Measurements from ENCODE around the gene RAD17. TPM values are rescaled to one million over a fixed set of nuclear protein-coding genes. Genes with fewer than 3 reads are reported as not detected.

Gene RAD17
- total RNA-seq, 4 donors from 2014 or later: 6.1 to 35.1 (median 15.1) TPM

GRCh38 chr5:69334793-69335268 is 34.8 kb upstream of the RAD17 start:
- Histone ChIP-seq H3K36me3 (no peaks in the 10 kb centered on the region), H3K27ac (no peak overlapping the region), H3K9me3 (no peaks in the 10 kb centered on the region), H3K27me3 (no peaks in the 10 kb centered on the region), H3K4me1 (no peaks in the 10 kb centered on the region), H3K4me3 (no peak overlapping the region)
- peak; percentile 77 for DNase-seq
- intact Hi-C loops (cut with DNase I; ENCODE audit: low total_unique reads): no loop called here
- TF ChIP-seq POLR2A (IDR thresholded peaks at IDR 0.05): no peak
- TF ChIP-seq CTCF (IDR thresholded peaks at IDR 0.05): peak; percentile 61 to 76 (median 68)

DNA sequence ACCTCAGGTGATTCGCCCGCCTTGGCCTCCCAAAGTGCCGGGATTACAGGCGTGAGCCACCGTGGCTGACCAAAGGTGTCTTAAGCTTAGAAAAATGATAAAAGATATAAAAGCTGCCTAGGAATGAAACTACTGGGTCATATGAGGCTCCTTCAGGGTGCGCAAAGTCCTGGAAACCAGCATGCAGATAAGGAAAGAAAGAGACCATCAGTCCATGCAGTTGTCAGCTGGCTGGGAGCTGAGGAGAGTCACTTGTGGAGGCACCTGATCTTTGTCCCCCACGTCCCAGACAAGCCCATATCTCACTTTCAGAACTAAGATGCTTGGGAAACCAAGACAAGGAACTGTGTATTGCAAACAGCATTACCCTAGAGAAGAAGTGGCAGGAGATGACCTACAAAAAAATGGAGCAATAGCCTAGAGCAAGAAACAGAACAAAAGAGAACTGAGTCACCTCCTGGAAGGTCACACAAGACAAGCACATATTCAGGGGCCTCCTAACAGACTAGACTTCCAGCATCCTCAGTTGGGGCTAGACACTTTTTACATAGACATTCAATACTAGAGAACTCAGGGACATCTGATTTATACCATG is 34.2 kb upstream of the RAD17 start:
- intact Hi-C loops (cut with DNase I; ENCODE audit: low total_unique reads): no loop called here
- no peaks in the 10 kb centered on the region for H3K9me3 ChIP-seq

DNA sequence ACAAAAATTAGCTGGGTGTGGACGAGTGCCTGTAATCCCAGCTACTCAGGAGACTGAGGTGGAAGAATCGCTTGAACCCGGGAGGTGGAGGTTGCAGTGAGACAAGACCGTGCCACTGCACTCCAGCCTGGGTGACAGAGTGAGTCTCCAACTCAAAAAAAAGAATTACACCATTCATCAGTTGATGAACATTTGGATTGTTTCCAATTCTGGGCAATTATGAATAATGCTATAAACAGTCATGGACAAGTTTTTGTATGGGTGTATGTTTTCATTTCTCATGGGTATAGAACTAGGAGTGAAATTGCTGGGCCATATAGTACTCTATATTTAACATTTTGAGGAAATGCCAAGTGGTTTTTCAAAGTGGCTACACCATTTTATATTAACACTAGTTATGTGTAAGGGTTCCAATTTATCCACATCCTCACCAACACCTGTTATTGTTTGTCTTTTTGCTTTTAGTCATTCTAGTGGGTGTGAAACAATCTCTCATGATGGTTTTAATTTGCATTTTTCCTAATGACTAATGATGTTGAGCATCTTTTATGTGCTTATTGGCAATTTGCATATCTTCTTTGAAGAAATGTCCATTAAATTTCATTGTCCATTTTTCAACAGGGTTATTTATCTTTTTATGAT is 28.0 kb upstream of the RAD17 start:
- H3K27ac ChIP-seq: no peak overlapping the region
- no peak for DNase-seq
- H3K4me3 ChIP-seq: no peak overlapping the region
- H3K4me1 ChIP-seq: no peaks in the 10 kb centered on the region
- H3K27me3 ChIP-seq: no peaks in the 10 kb centered on the region
- intact Hi-C loops (cut with DNase I; ENCODE audit: low total_unique reads): no loop called here
- H3K9me3 ChIP-seq: no peaks in the 10 kb centered on the region
- TF ChIP-seq POLR2A (IDR thresholded peaks at IDR 0.05) (no peak), CTCF (IDR thresholded peaks at IDR 0.05) (no peak)
- H3K36me3 ChIP-seq: no peaks in the 10 kb centered on the region

More for the DNA sequence above, 34.2 kb upstream of the RAD17 start:
- no peak overlapping the region for H3K27ac ChIP-seq
- H3K4me1 ChIP-seq: no peaks in the 10 kb centered on the region
- TF ChIP-seq CTCF (IDR thresholded peaks at IDR 0.05) (no peak), POLR2A (IDR thresholded peaks at IDR 0.05) (no peak)
- H3K36me3 ChIP-seq: no peaks in the 10 kb centered on the region
- no peak for DNase-seq
- H3K27me3 ChIP-seq: no peaks in the 10 kb centered on the region
- H3K4me3 ChIP-seq: no peak overlapping the region

DNA sequence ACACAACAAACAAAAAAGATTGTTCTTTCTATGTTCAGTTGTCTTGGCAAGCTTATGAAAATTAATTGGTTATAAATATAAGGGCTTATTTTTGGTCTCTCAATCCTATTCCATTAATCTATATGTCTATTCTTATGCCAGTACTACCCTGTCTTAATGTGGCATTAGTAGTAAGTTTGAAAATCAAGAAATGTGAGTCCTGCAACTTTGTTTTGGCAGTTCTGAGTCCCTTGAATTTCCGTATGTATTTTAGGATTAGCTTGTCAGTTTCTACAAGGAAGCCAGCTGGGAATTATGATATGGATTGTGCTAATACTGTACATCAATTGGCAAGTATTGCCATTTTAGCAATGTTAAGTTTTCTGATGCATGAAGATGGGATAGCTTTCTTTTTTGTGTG is 26.5 kb upstream of the RAD17 start:
- no peak overlapping the region for H3K4me3 ChIP-seq
- TF ChIP-seq POLR2A (IDR thresholded peaks at IDR 0.05) (no peak), CTCF (IDR thresholded peaks at IDR 0.05) (no peak)
- H3K27me3 ChIP-seq: no peaks in the 10 kb centered on the region
- H3K9me3 ChIP-seq: no peaks in the 10 kb centered on the region
- DNase-seq: no peak
- H3K36me3 ChIP-seq: no peaks in the 10 kb centered on the region
- H3K27ac ChIP-seq: no peak overlapping the region
- intact Hi-C loops (cut with DNase I; ENCODE audit: low total_unique reads): no loop called here
- no peaks in the 10 kb centered on the region for H3K4me1 ChIP-seq

DNA sequence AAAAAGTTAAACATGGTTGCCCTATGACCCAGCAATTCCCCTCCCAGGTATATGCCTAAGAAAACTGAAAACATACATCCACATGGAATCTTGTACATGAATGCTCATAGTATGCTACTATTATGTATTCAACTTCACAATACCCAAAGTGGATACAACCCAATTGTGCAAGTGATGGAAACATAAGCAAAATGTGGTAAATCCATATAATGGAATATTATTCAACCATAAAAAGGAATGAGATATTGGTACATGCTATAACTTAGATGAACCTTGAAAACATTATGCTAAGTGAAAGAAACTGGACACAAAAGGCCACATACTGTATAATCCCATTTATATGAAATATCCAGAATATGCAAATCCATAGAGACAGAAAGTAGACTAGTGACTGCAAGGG is 19.0 kb upstream of the RAD17 start:
- TF ChIP-seq CTCF (IDR thresholded peaks at IDR 0.05) (no peak), POLR2A (IDR thresholded peaks at IDR 0.05) (no peak)
- H3K27me3 ChIP-seq: no peaks in the 10 kb centered on the region
- no peaks in the 10 kb centered on the region for H3K9me3 ChIP-seq
- no peak overlapping the region for H3K27ac ChIP-seq
- no peak overlapping the region for H3K4me3 ChIP-seq
- intact Hi-C loops (cut with DNase I; ENCODE audit: low total_unique reads): no loop called here
- no peaks in the 10 kb centered on the region for H3K4me1 ChIP-seq
- DNase-seq: no peak
- no peaks in the 10 kb centered on the region for H3K36me3 ChIP-seq

Measured in uterus (tissue), 4 donors.